ENCODE data around the gene MT2A.

DNA sequence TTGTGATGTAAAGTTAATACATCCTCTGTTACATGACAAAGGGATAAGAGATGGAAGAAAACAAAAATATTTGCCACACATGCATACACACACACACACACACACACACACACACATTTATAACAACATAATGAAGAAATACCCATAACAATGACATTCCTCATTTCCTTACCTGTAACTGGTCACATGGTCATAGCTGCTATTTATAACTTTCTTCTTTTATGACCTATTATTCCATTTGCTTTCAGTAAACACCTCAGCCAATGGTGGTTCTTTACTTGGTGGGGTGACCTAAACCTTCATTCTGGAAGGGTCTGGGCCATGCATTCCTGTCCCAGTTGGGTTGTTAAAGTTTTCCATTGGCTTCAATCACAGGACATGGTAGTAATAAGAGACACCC, 5.3 kb downstream of the MT2A start:
- TF ChIP-seq, protein P1, sequence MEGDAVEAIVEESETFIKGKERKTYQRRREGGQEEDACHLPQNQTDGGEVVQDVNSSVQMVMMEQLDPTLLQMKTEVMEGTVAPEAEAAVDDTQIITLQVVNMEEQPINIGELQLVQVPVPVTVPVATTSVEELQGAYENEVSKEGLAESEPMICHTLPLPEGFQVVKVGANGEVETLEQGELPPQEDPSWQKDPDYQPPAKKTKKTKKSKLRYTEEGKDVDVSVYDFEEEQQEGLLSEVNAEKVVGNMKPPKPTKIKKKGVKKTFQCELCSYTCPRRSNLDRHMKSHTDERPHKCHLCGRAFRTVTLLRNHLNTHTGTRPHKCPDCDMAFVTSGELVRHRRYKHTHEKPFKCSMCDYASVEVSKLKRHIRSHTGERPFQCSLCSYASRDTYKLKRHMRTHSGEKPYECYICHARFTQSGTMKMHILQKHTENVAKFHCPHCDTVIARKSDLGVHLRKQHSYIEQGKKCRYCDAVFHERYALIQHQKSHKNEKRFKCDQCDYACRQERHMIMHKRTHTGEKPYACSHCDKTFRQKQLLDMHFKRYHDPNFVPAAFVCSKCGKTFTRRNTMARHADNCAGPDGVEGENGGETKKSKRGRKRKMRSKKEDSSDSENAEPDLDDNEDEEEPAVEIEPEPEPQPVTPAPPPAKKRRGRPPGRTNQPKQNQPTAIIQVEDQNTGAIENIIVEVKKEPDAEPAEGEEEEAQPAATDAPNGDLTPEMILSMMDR (IDR thresholded peaks at IDR 0.05 in 4 of 5, conservative IDR thresholded peaks at IDR 0.05 in 1 of 5): no peak
- TF ChIP-seq POLR2A (IDR thresholded peaks at IDR 0.05): no peak

Data from gastrocnemius medialis (tissue), 4 donors.